Measurements from ENCODE around the gene COX4I1. TPM values are rescaled to one million over a fixed set of nuclear protein-coding genes. Genes with fewer than 3 reads are reported as not detected.

COX4I1 gene
- total RNA-seq, 1 donor from 2014 or later: 346 TPM

GRCh38 chr16:85821390-85822135, 22.1 kb downstream of the COX4I1 start:
- no peak overlapping the region for H3K4me3 Mint-ChIP-seq
- no peaks in the 10 kb centered on the region for H3K36me3 Mint-ChIP-seq
- H3K27ac Mint-ChIP-seq: no peak overlapping the region
- peaks cover 6% of the 10 kb centered on the region for H3K4me1 Mint-ChIP-seq
- peak; percentile 97 for TF ChIP-seq CTCF (IDR thresholded peaks at IDR 0.05; ENCODE audit: unreplicated experiment)
- H3K9me3 Mint-ChIP-seq: no peaks in the 10 kb centered on the region
- DNase-seq (ENCODE audit: low spot score in 2 of 2, unreplicated experiment in 2 of 2): peak; percentile 63 to 94
- peaks cover 31% of the 10 kb centered on the region for H3K27me3 Mint-ChIP-seq (ENCODE audit: low read depth)

GRCh38 chr16:85822145-85822544, 22.6 kb downstream of the COX4I1 start:
- no peaks in the 10 kb centered on the region for H3K9me3 Mint-ChIP-seq
- H3K4me1 Mint-ChIP-seq: peaks cover 6% of the 10 kb centered on the region

GRCh38 chr16:85823328-85823920, 23.9 kb downstream of the COX4I1 start:
- DNase-seq (ENCODE audit: low spot score in 2 of 2, unreplicated experiment in 2 of 2): no peak
- no peak for TF ChIP-seq CTCF (IDR thresholded peaks at IDR 0.05; ENCODE audit: unreplicated experiment)
- H3K36me3 Mint-ChIP-seq: no peaks in the 10 kb centered on the region
- peaks cover 30% of the 10 kb centered on the region for H3K27me3 Mint-ChIP-seq (ENCODE audit: low read depth)
- H3K9me3 Mint-ChIP-seq: no peaks in the 10 kb centered on the region
- no peak overlapping the region for H3K27ac Mint-ChIP-seq
- no peak overlapping the region for H3K4me3 Mint-ChIP-seq
- peaks cover 6% of the 10 kb centered on the region for H3K4me1 Mint-ChIP-seq

More at GRCh38 chr16:85822145-85822544, 22.6 kb downstream of the COX4I1 start:
- Mint-ChIP-seq H3K27ac (no peak overlapping the region), H3K4me3 (no peak overlapping the region), H3K36me3 (no peaks in the 10 kb centered on the region), H3K27me3 (ENCODE audit: low read depth) (peaks cover 33% of the 10 kb centered on the region)
- no peak for TF ChIP-seq CTCF (IDR thresholded peaks at IDR 0.05; ENCODE audit: unreplicated experiment)
- no peak for DNase-seq (ENCODE audit: low spot score in 2 of 2, unreplicated experiment in 2 of 2)

GRCh38 chr16:85824161-85825135, 25.0 kb downstream of the COX4I1 start:
- no peaks in the 10 kb centered on the region for H3K36me3 Mint-ChIP-seq
- H3K27ac Mint-ChIP-seq: no peak overlapping the region
- no peaks in the 10 kb centered on the region for H3K9me3 Mint-ChIP-seq
- no peak for TF ChIP-seq CTCF (IDR thresholded peaks at IDR 0.05; ENCODE audit: unreplicated experiment)
- DNase-seq (ENCODE audit: low spot score in 2 of 2, unreplicated experiment in 2 of 2): no peak
- H3K27me3 Mint-ChIP-seq (ENCODE audit: low read depth): peaks cover 22% of the 10 kb centered on the region
- no peak overlapping the region for H3K4me3 Mint-ChIP-seq
- peaks cover 6% of the 10 kb centered on the region for H3K4me1 Mint-ChIP-seq

- no peaks in the 10 kb centered on the region for H3K9me3 Mint-ChIP-seq
- peaks cover 13% of the 10 kb centered on the region for H3K27me3 Mint-ChIP-seq (ENCODE audit: low read depth)
- no peak overlapping the region for H3K4me3 Mint-ChIP-seq
- H3K36me3 Mint-ChIP-seq: no peaks in the 10 kb centered on the region
- H3K27ac Mint-ChIP-seq: no peak overlapping the region
- TF ChIP-seq CTCF (IDR thresholded peaks at IDR 0.05; ENCODE audit: unreplicated experiment): no peak
- no peak for DNase-seq (ENCODE audit: low spot score in 2 of 2, unreplicated experiment in 2 of 2)
- peaks cover 6% of the 10 kb centered on the region for H3K4me1 Mint-ChIP-seq
Observed at GRCh38 chr16:85825326-85825725, 25.8 kb downstream of the COX4I1 start.

All from mesothelial cell of epicardium (in vitro differentiated cells).